Measurements from ENCODE around the gene SCG2. TPM values are rescaled to one million over a fixed set of nuclear protein-coding genes. Genes with fewer than 3 reads are reported as not detected.

Gene SCG2
- total RNA-seq, 2 experiments from 2014 or later = 0.06 TPM; not detected in 1

- no peak for TF ChIP-seq CTCF (conservative IDR thresholded peaks at IDR 0.05; ENCODE audit: low read length)
- TF ChIP-seq EZH2phosphoT487 (IDR thresholded peaks at IDR 0.05; ENCODE audit: borderline replicate concordance, low read depth, low read length) = no peak
- no peaks in the 10 kb centered on the region for H4K20me1 ChIP-seq (ENCODE audit: insufficient read depth, low read length)
- H3K4me3 ChIP-seq (ENCODE audit: low read depth, low read length, poor library complexity, severe bottlenecking) = no peak overlapping the region
- DNase-seq (ENCODE audit: low spot score) = no peak
- ChIA-PET CTCF (ENCODE audit: unreplicated experiment) (no interaction called here), POLR2A (no interaction called here)
- H3K79me2 ChIP-seq (ENCODE audit: insufficient read depth, low read depth, low read length) = no peaks in the 10 kb centered on the region
- intact Hi-C loops (cut with micrococcal nuclease; ENCODE audit: unreplicated experiment) = no loop called here
- BruUV-seq (replicated peaks) = no TSS peak
- H3K9me3 ChIP-seq (ENCODE audit: low read length) = no peaks in the 10 kb centered on the region
- no peak overlapping the region for H3K4me2 ChIP-seq (ENCODE audit: low read length)
- no peaks in the 10 kb centered on the region for H3K36me3 ChIP-seq (ENCODE audit: insufficient read depth, low read length)
- H3K9me2 ChIP-seq (ENCODE audit: insufficient read depth, low read length) = no peaks in the 10 kb centered on the region
- H3K27ac ChIP-seq (ENCODE audit: low read depth, low read length, poor library complexity, severe bottlenecking) = no peak overlapping the region
- no peak overlapping the region for H2AFZ ChIP-seq (ENCODE audit: low read length)
- H3K4me1 ChIP-seq (ENCODE audit: insufficient read depth, low read length, poor library complexity, severe bottlenecking) = no peaks in the 10 kb centered on the region
These were observed 10.3 kb upstream of the SCG2 start for GRCh38 chr2:223612501-223612900.

- H3K36me3 ChIP-seq (ENCODE audit: insufficient read depth, low read length) = no peaks in the 10 kb centered on the region
- ChIA-PET POLR2A (interaction anchor here (0.6 kb wide), 1 partner anchor 178 kb away, joined by 6 read pairs; no protein-coding TSS in a partner anchor), CTCF (ENCODE audit: unreplicated experiment) (no interaction called here)
- H3K27ac ChIP-seq (ENCODE audit: low read depth, low read length, poor library complexity, severe bottlenecking) = no peak overlapping the region
- no peaks in the 10 kb centered on the region for H3K9me3 ChIP-seq (ENCODE audit: low read length)
- intact Hi-C loops (cut with micrococcal nuclease; ENCODE audit: unreplicated experiment) = no loop called here
- H3K79me2 ChIP-seq (ENCODE audit: insufficient read depth, low read depth, low read length) = no peaks in the 10 kb centered on the region
- DNase-seq (ENCODE audit: low spot score) = no peak
- H3K9me2 ChIP-seq (ENCODE audit: insufficient read depth, low read length) = no peaks in the 10 kb centered on the region
- H2AFZ ChIP-seq (ENCODE audit: low read length) = no peak overlapping the region
- H4K20me1 ChIP-seq (ENCODE audit: insufficient read depth, low read length) = no peaks in the 10 kb centered on the region
- no peak for TF ChIP-seq CTCF (conservative IDR thresholded peaks at IDR 0.05; ENCODE audit: low read length)
- TF ChIP-seq EZH2phosphoT487 (IDR thresholded peaks at IDR 0.05; ENCODE audit: borderline replicate concordance, low read depth, low read length) = no peak
- no peak overlapping the region for H3K4me2 ChIP-seq (ENCODE audit: low read length)
- no peak overlapping the region for H3K4me3 ChIP-seq (ENCODE audit: low read depth, low read length, poor library complexity, severe bottlenecking)
- BruUV-seq (replicated peaks) = no TSS peak
- H3K4me1 ChIP-seq (ENCODE audit: insufficient read depth, low read length, poor library complexity, severe bottlenecking) = no peaks in the 10 kb centered on the region
These were observed 8.9 kb upstream of the SCG2 start for GRCh38 chr2:223611061-223611460.

- intact Hi-C loops (cut with micrococcal nuclease; ENCODE audit: unreplicated experiment) = loop anchor here (10.0 kb wide), 1 partner anchor 633 kb away; no protein-coding TSS in a partner anchor
These were observed 5.3 kb upstream of the SCG2 start for GRCh38 chr2:223607476-223607875.

More at GRCh38 chr2:223607476-223607875, 5.3 kb upstream of the SCG2 start:
- H3K79me2 ChIP-seq (ENCODE audit: insufficient read depth, low read depth, low read length) = no peaks in the 10 kb centered on the region
- TF ChIP-seq CTCF (conservative IDR thresholded peaks at IDR 0.05; ENCODE audit: low read length) = no peak
- TF ChIP-seq EZH2phosphoT487 (IDR thresholded peaks at IDR 0.05; ENCODE audit: borderline replicate concordance, low read depth, low read length) = no peak
- H3K27ac ChIP-seq (ENCODE audit: low read depth, low read length, poor library complexity, severe bottlenecking) = no peak overlapping the region
- H3K4me3 ChIP-seq (ENCODE audit: low read depth, low read length, poor library complexity, severe bottlenecking) = no peak overlapping the region
- ChIA-PET CTCF (ENCODE audit: unreplicated experiment) (no interaction called here), POLR2A (interaction anchor here (0.6 kb wide), 1 partner anchor 1825 kb away, joined by 6 read pairs; no protein-coding TSS in a partner anchor)
- BruUV-seq (replicated peaks) = no TSS peak
- H4K20me1 ChIP-seq (ENCODE audit: insufficient read depth, low read length) = no peaks in the 10 kb centered on the region
- no peaks in the 10 kb centered on the region for H3K4me1 ChIP-seq (ENCODE audit: insufficient read depth, low read length, poor library complexity, severe bottlenecking)
- no peak for DNase-seq (ENCODE audit: low spot score)
- H3K4me2 ChIP-seq (ENCODE audit: low read length) = no peak overlapping the region
- H3K9me2 ChIP-seq (ENCODE audit: insufficient read depth, low read length) = no peaks in the 10 kb centered on the region
- H3K36me3 ChIP-seq (ENCODE audit: insufficient read depth, low read length) = no peaks in the 10 kb centered on the region
- H3K9me3 ChIP-seq (ENCODE audit: low read length) = no peaks in the 10 kb centered on the region
- H2AFZ ChIP-seq (ENCODE audit: low read length) = no peak overlapping the region

Data from OCI-LY7 (cell line).